Measurements from ENCODE around the gene ICAM2.
"Not testable (repeated sequence)": the region's sequence is repeated elsewhere in the genome, so short reads cannot be mapped to it uniquely, and the experiment has no call there.

ICAM2 gene

GRCh38 chr17:64042700-64043485, 22.5 kb upstream of the ICAM2 start:
- no peak for DNase-seq (ENCODE audit: low read depth in 2 of 3, low spot score in 1 of 3)

GRCh38 chr17:64041912-64042311, 21.5 kb upstream of the ICAM2 start:
- no peak for DNase-seq (ENCODE audit: low read depth in 2 of 3, low spot score in 1 of 3)

GRCh38 chr17:64040206-64040605, 19.8 kb upstream of the ICAM2 start:
- DNase-seq (ENCODE audit: low read depth in 2 of 3, low spot score in 1 of 3), result no peak

- no peak for DNase-seq (ENCODE audit: low read depth in 2 of 3, low spot score in 1 of 3)
Observed at GRCh38 chr17:64039106-64039400, 18.6 kb upstream of the ICAM2 start.

- no peak for DNase-seq (ENCODE audit: low read depth in 2 of 3, low spot score in 1 of 3)
Observed at GRCh38 chr17:64038331-64039105, 18.1 kb upstream of the ICAM2 start.

- DNase-seq (ENCODE audit: low read depth in 2 of 3, low spot score in 1 of 3), result no peak
Observed at GRCh38 chr17:64037802-64038201, 17.4 kb upstream of the ICAM2 start.

GRCh38 chr17:64037180-64037579, 16.7 kb upstream of the ICAM2 start:
- DNase-seq (ENCODE audit: low read depth in 2 of 3, low spot score in 1 of 3), result no peak

- no peak for DNase-seq (ENCODE audit: low read depth in 2 of 3, low spot score in 1 of 3)
Observed at GRCh38 chr17:64036198-64036922, 15.9 kb upstream of the ICAM2 start.

- no peak for DNase-seq (ENCODE audit: low read depth in 2 of 3, low spot score in 1 of 3)
Observed at GRCh38 chr17:64032081-64032480, 11.6 kb upstream of the ICAM2 start.

GRCh38 chr17:64028874-64029464, 8.5 kb upstream of the ICAM2 start:
- peak; percentile 37 to 73 (median 63) for DNase-seq (ENCODE audit: low read depth in 2 of 3, low spot score in 1 of 3)

- peak; percentile 81 to 83 (median 82) for DNase-seq (ENCODE audit: low read depth in 2 of 3, low spot score in 1 of 3)
Observed at GRCh38 chr17:64025732-64026294, 5.4 kb upstream of the ICAM2 start.

- DNase-seq (ENCODE audit: low read depth in 2 of 3, low spot score in 1 of 3), result no peak
Observed at GRCh38 chr17:64024781-64025731, 4.6 kb upstream of the ICAM2 start.

- no peak for DNase-seq (ENCODE audit: low read depth in 2 of 3, low spot score in 1 of 3)
Observed at GRCh38 chr17:64024215-64024654, 3.8 kb upstream of the ICAM2 start.

- no peak for DNase-seq (ENCODE audit: low read depth in 2 of 3, low spot score in 1 of 3)
Observed at GRCh38 chr17:64022611-64023063, 2.2 kb upstream of the ICAM2 start.

GRCh38 chr17:64019551-64019961, 877 bp downstream of the ICAM2 start:
- not testable (repeated sequence) for DNase-seq (ENCODE audit: low read depth in 2 of 3, low spot score in 1 of 3)

- DNase-seq (ENCODE audit: low read depth in 2 of 3, low spot score in 1 of 3), result no peak
Observed at GRCh38 chr17:64017381-64017980, 3.0 kb downstream of the ICAM2 start.

- no peak for DNase-seq (ENCODE audit: low read depth in 2 of 3, low spot score in 1 of 3)
Observed at GRCh38 chr17:64016974-64017373, 3.5 kb downstream of the ICAM2 start.

- DNase-seq (ENCODE audit: low read depth in 2 of 3, low spot score in 1 of 3), result no peak
Observed at GRCh38 chr17:64016231-64016784, 4.1 kb downstream of the ICAM2 start.

- no peak for DNase-seq (ENCODE audit: low read depth in 2 of 3, low spot score in 1 of 3)
Observed at GRCh38 chr17:64015447-64015846, 5.0 kb downstream of the ICAM2 start.

All from stimulated activated CD4-positive, alpha-beta T cell treated with anti-CD3 and anti-CD28 coated beads, Interleukin-12 subunit alpha, Interleukin-12 subunit beta, amount 100 ng/mL, for 48 hours (primary cell).